ENCODE results near the gene ZNF468. TPM values are rescaled to one million over a fixed set of nuclear protein-coding genes. Genes with fewer than 3 reads are reported as not detected.

ZNF468 gene
- total RNA-seq, 1 donor, result 19.6 TPM

Other genes with a start within 250 kb of the ZNF468 start
- gene ZNF83, start 219.3 kb downstream of the ZNF468 start, total RNA-seq, result 39.4 TPM
- gene ZNF611, start 122.6 kb downstream of the ZNF468 start, total RNA-seq, result 16.7 TPM
- 6.9 TPM for gene ZNF600, start 70.8 kb downstream of the ZNF468 start, total RNA-seq
- 3.3 TPM for gene ZNF28, start 36.0 kb downstream of the ZNF468 start, total RNA-seq
- gene ZNF320, start 40.0 kb upstream of the ZNF468 start, total RNA-seq, result not detected
- gene ZNF888, start 65.8 kb upstream of the ZNF468 start, total RNA-seq, result 3.8 TPM
- gene ZNF816, start 105.3 kb upstream of the ZNF468 start, total RNA-seq, result 11.0 TPM
- gene ERVV-1, start 156.3 kb upstream of the ZNF468 start, total RNA-seq, result under 0.01 TPM
- not detected for gene ERVV-2, start 187.1 kb upstream of the ZNF468 start, total RNA-seq
- gene ZNF160, start 245.8 kb upstream of the ZNF468 start, total RNA-seq, result 48.6 TPM

Measured in mononuclear cell (primary cell).